HUDEP-2 (cell line): ENCODE data around the gene NSG2.
A peak's percentile ranks its signal among the peaks of the same experiment; 100 is the strongest.

Experiments
- DNase-seq, 76 experiments: peaks; one replicate each; lab custom pipeline; 2025; ENCODE audit not compliant: unreplicated experiment in 76 of 76; lab: John Stamatoyannopoulos, UW

Gene NSG2

GRCh38 chr5:174045470-174046025 lies at the start of gene NSG2:
Gene NSG2 (plus strand): TSS chr5:174045706. CDS start chr5:174046756, 1,050 bp downstream.
- peak in 50 of 76 experiments; percentile 1 to 51 (median 22) for DNase-seq

- DNase-seq = peak in 1 of 76 experiments; percentile 6
Observed at GRCh38 chr5:173997331-173997730, 48.2 kb upstream of the NSG2 start.

- DNase-seq = no peak
Observed at GRCh38 chr5:173998531-173998930, 47.0 kb upstream of the NSG2 start.

- DNase-seq = no peak
Observed at GRCh38 chr5:174000076-174000475, 45.4 kb upstream of the NSG2 start.

- DNase-seq = no peak
Observed at GRCh38 chr5:174003795-174004194, 41.7 kb upstream of the NSG2 start.

- DNase-seq = no peak
Observed at GRCh38 chr5:174008922-174009321, 36.6 kb upstream of the NSG2 start.

- DNase-seq = no peak
Observed at GRCh38 chr5:174010365-174010764, 35.1 kb upstream of the NSG2 start.

GRCh38 chr5:174011441-174011840 lies 34.1 kb upstream of the NSG2 start:
- DNase-seq = no peak

GRCh38 chr5:174020069-174020927 lies 25.2 kb upstream of the NSG2 start:
- peak in 50 of 76 experiments; percentile 1 to 63 (median 14) for DNase-seq

- no peak for DNase-seq
Observed at GRCh38 chr5:174020928-174021304, 24.6 kb upstream of the NSG2 start.

GRCh38 chr5:174022384-174023095 lies 23.0 kb upstream of the NSG2 start:
- DNase-seq = no peak

GRCh38 chr5:174030286-174030685 lies 15.2 kb upstream of the NSG2 start:
- no peak for DNase-seq

- DNase-seq = no peak
Observed at GRCh38 chr5:174044466-174045254, 846 bp upstream of the NSG2 start.

GRCh38 chr5:174046558-174046957 lies 1.1 kb downstream of the NSG2 start:
- no peak for DNase-seq

GRCh38 chr5:174047472-174048099 lies 2.1 kb downstream of the NSG2 start:
- no peak for DNase-seq

- no peak for DNase-seq
Observed at GRCh38 chr5:174052636-174053035, 7.1 kb downstream of the NSG2 start.

- DNase-seq = no peak
Observed at GRCh38 chr5:174053905-174054304, 8.4 kb downstream of the NSG2 start.

- DNase-seq = no peak
Observed at GRCh38 chr5:174056064-174056847, 10.8 kb downstream of the NSG2 start.

GRCh38 chr5:174057206-174057605 lies 11.7 kb downstream of the NSG2 start:
- no peak for DNase-seq
